ENCODE data around the gene RLF. TPM values are rescaled to one million over a fixed set of nuclear protein-coding genes. Genes with fewer than 3 reads are reported as not detected.

RLF gene, protein sequence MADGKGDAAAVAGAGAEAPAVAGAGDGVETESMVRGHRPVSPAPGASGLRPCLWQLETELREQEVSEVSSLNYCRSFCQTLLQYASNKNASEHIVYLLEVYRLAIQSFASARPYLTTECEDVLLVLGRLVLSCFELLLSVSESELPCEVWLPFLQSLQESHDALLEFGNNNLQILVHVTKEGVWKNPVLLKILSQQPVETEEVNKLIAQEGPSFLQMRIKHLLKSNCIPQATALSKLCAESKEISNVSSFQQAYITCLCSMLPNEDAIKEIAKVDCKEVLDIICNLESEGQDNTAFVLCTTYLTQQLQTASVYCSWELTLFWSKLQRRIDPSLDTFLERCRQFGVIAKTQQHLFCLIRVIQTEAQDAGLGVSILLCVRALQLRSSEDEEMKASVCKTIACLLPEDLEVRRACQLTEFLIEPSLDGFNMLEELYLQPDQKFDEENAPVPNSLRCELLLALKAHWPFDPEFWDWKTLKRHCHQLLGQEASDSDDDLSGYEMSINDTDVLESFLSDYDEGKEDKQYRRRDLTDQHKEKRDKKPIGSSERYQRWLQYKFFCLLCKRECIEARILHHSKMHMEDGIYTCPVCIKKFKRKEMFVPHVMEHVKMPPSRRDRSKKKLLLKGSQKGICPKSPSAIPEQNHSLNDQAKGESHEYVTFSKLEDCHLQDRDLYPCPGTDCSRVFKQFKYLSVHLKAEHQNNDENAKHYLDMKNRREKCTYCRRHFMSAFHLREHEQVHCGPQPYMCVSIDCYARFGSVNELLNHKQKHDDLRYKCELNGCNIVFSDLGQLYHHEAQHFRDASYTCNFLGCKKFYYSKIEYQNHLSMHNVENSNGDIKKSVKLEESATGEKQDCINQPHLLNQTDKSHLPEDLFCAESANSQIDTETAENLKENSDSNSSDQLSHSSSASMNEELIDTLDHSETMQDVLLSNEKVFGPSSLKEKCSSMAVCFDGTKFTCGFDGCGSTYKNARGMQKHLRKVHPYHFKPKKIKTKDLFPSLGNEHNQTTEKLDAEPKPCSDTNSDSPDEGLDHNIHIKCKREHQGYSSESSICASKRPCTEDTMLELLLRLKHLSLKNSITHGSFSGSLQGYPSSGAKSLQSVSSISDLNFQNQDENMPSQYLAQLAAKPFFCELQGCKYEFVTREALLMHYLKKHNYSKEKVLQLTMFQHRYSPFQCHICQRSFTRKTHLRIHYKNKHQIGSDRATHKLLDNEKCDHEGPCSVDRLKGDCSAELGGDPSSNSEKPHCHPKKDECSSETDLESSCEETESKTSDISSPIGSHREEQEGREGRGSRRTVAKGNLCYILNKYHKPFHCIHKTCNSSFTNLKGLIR (N-terminal part only)
- 7.8 TPM for polyA plus RNA-seq (2013, experiment 1 of 2)
- polyA plus RNA-seq (2013, experiment 2 of 2), result 7.9 TPM

DNA sequence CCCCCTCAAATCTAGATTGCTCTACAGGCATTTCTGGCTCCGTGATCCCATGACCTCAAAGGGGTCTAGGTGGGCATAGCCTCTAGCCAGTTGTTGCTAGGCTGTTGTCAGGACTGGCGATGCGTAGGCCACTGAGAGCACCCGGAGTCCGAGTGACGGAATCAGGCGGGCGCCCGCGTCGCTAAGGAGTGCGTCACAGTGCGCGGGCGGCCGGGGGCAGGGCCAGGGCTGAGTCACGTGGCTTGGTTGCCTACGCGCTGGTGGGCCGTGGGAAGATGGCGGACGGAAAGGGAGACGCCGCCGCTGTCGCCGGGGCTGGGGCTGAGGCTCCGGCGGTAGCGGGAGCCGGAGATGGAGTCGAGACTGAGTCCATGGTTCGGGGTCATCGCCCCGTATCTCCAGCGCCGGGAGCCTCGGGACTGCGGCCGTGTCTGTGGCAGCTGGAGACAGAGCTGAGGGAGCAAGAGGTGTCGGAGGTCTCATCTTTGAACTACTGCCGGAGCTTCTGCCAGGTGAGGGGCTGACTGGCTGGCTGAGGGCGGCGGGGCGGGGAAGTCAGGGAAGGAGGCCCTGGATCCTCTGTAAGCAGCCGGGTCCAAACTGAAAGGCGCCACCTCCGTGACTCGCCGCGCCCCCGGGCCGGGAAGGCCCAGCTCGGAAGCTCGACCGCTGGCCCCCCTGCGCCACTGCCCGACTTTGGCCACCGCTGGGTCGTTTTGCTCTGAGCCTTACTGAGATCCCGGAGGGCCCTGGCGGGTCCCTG is at the start of gene RLF:
Gene RLF, plus strand, starts transcription at position 263 of the 763 bp plus-strand sequence. Its CDS starts 13 bp downstream, at position 276.
- H3K4me1 ChIP-seq (ENCODE audit: control insufficient read depth, low read depth, low read length), result peaks cover 5% of the 10 kb centered on the region
- peak within 1 kb of the TSS; percentile 85 for H3K27ac ChIP-seq (ENCODE audit: low read depth, low read length)
- peak within 1 kb of the TSS; percentile 87 for H3K4ac ChIP-seq (ENCODE audit: low read depth, low read length)
- no peaks in the 10 kb centered on the region for H3K27me3 ChIP-seq (ENCODE audit: insufficient read depth, low read length, poor library complexity)
- peak within 1 kb of the TSS; percentile 99 for H3K56ac ChIP-seq (ENCODE audit: low read length)
- DNase-seq, result peak; percentile 98
- peak within 1 kb of the TSS; percentile 99 for H3K4me3 ChIP-seq (ENCODE audit: low read length)
- no peak within 1 kb of the TSS for H2AK5ac ChIP-seq (ENCODE audit: low read length)
- no peak within 1 kb of the TSS for H2BK120ac ChIP-seq (ENCODE audit: low read depth, low read length)
- H2BK15ac ChIP-seq (replicated peaks; ENCODE audit: low read depth), result no peak within 1 kb of the TSS
- peak within 1 kb of the TSS; percentile 99 for H4K8ac ChIP-seq (ENCODE audit: low read depth, low read length)
- no peaks in the 10 kb centered on the region for H3K36me3 ChIP-seq (ENCODE audit: control insufficient read depth, insufficient read depth, low read length)
- H3K9ac ChIP-seq (ENCODE audit: low read length), result peak within 1 kb of the TSS; percentile 98
- H3K23ac ChIP-seq (ENCODE audit: low read length), result no peak within 1 kb of the TSS
- no peak within 1 kb of the TSS for H2BK5ac ChIP-seq (ENCODE audit: low read length)
- peaks cover 44% of the 10 kb centered on the region for H3K79me2 ChIP-seq (ENCODE audit: control insufficient read depth, insufficient read depth, low read length)
- no CpG with 5 or more reads among the region's 62 CpGs for WGBS (ENCODE audit: extremely low coverage, insufficient coverage, low lambda C conversion rate)
- H3K79me1 ChIP-seq (ENCODE audit: low read length), result peaks cover 7% of the 10 kb centered on the region
- no peak within 1 kb of the TSS for H4K5ac ChIP-seq (ENCODE audit: low read length)
- H3K4me2 ChIP-seq (ENCODE audit: low read length), result peak within 1 kb of the TSS; percentile 96
- peak within 1 kb of the TSS; percentile 56 for H3K18ac ChIP-seq (ENCODE audit: low read length)

- Histone ChIP-seq H2AK5ac (ENCODE audit: low read length) (no peak overlapping the region), H2BK15ac (replicated peaks; ENCODE audit: low read depth) (no peak overlapping the region), H3K9ac (ENCODE audit: low read length) (no peak overlapping the region), H3K27ac (ENCODE audit: low read depth, low read length) (no peak overlapping the region), H3K27me3 (ENCODE audit: insufficient read depth, low read length, poor library complexity) (no peaks in the 10 kb centered on the region), H3K18ac (ENCODE audit: low read length) (no peak overlapping the region), H3K4me3 (ENCODE audit: low read length) (no peak overlapping the region), H3K4me2 (ENCODE audit: low read length) (no peak overlapping the region), H2BK120ac (ENCODE audit: low read depth, low read length) (no peak overlapping the region), H3K56ac (ENCODE audit: low read length) (no peak overlapping the region), H4K8ac (ENCODE audit: low read depth, low read length) (no peak overlapping the region), H3K4ac (ENCODE audit: low read depth, low read length) (no peak overlapping the region), H4K5ac (ENCODE audit: low read length) (no peak overlapping the region), H3K23ac (ENCODE audit: low read length) (no peak overlapping the region), H3K79me1 (ENCODE audit: low read length) (no peaks in the 10 kb centered on the region), H3K36me3 (ENCODE audit: control insufficient read depth, insufficient read depth, low read length) (no peaks in the 10 kb centered on the region), H3K79me2 (ENCODE audit: control insufficient read depth, insufficient read depth, low read length) (no peaks in the 10 kb centered on the region), H2BK5ac (ENCODE audit: low read length) (no peak overlapping the region), H3K4me1 (ENCODE audit: control insufficient read depth, low read depth, low read length) (no peaks in the 10 kb centered on the region)
- DNase-seq, result no peak
- no CpG with 5 or more reads among the region's 3 CpGs for WGBS (ENCODE audit: extremely low coverage, insufficient coverage, low lambda C conversion rate)
Measured at GRCh38 chr1:40114400-40114799, 46.8 kb upstream of the RLF start.

DNA sequence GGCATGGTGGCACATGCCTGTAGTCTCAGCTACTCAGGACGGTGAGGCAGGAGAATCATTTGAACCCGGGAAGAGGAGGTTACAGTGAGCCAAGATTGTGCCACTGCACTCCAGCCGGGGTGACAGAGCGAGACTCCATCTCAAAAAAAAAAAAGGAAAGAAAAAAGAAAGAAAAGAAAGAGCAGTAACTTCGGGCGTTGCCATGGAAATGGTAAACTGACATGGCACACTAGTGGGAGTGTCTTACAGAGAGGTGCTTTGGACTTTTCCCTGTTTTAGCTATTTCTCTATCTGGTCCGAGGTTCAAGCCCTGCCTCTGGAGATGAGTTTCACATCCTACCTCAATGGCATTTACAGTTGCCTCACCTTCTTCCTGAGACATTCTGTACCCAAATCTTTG is 41.1 kb upstream of the RLF start:
- H3K9ac ChIP-seq (ENCODE audit: low read length), result no peak overlapping the region
- H3K36me3 ChIP-seq (ENCODE audit: control insufficient read depth, insufficient read depth, low read length), result no peaks in the 10 kb centered on the region
- no peak overlapping the region for H3K27ac ChIP-seq (ENCODE audit: low read depth, low read length)
- no peak overlapping the region for H3K4ac ChIP-seq (ENCODE audit: low read depth, low read length)
- H3K4me3 ChIP-seq (ENCODE audit: low read length), result no peak overlapping the region
- no peak overlapping the region for H2BK120ac ChIP-seq (ENCODE audit: low read depth, low read length)
- WGBS (ENCODE audit: extremely low coverage, insufficient coverage, low lambda C conversion rate), result no CpG with 5 or more reads among the region's 7 CpGs
- no peak overlapping the region for H4K8ac ChIP-seq (ENCODE audit: low read depth, low read length)
- H3K18ac ChIP-seq (ENCODE audit: low read length), result no peak overlapping the region
- H3K4me2 ChIP-seq (ENCODE audit: low read length), result no peak overlapping the region
- no peak overlapping the region for H2BK15ac ChIP-seq (replicated peaks; ENCODE audit: low read depth)
- no peak overlapping the region for H4K5ac ChIP-seq (ENCODE audit: low read length)
- H3K56ac ChIP-seq (ENCODE audit: low read length), result no peak overlapping the region
- H3K4me1 ChIP-seq (ENCODE audit: control insufficient read depth, low read depth, low read length), result no peaks in the 10 kb centered on the region
- no peak overlapping the region for H2BK5ac ChIP-seq (ENCODE audit: low read length)
- DNase-seq, result no peak
- H3K79me2 ChIP-seq (ENCODE audit: control insufficient read depth, insufficient read depth, low read length), result no peaks in the 10 kb centered on the region
- H3K23ac ChIP-seq (ENCODE audit: low read length), result no peak overlapping the region
- no peaks in the 10 kb centered on the region for H3K27me3 ChIP-seq (ENCODE audit: insufficient read depth, low read length, poor library complexity)
- H3K79me1 ChIP-seq (ENCODE audit: low read length), result no peaks in the 10 kb centered on the region
- no peak overlapping the region for H2AK5ac ChIP-seq (ENCODE audit: low read length)

- Histone ChIP-seq H3K56ac (ENCODE audit: low read length) (no peak overlapping the region), H3K4me2 (ENCODE audit: low read length) (no peak overlapping the region), H3K18ac (ENCODE audit: low read length) (no peak overlapping the region), H3K9ac (ENCODE audit: low read length) (no peak overlapping the region), H2AK5ac (ENCODE audit: low read length) (no peak overlapping the region), H3K4me1 (ENCODE audit: control insufficient read depth, low read depth, low read length) (no peaks in the 10 kb centered on the region), H3K36me3 (ENCODE audit: control insufficient read depth, insufficient read depth, low read length) (no peaks in the 10 kb centered on the region), H3K79me1 (ENCODE audit: low read length) (no peaks in the 10 kb centered on the region), H3K79me2 (ENCODE audit: control insufficient read depth, insufficient read depth, low read length) (no peaks in the 10 kb centered on the region), H4K5ac (ENCODE audit: low read length) (no peak overlapping the region), H4K8ac (ENCODE audit: low read depth, low read length) (no peak overlapping the region), H3K27ac (ENCODE audit: low read depth, low read length) (no peak overlapping the region), H2BK15ac (replicated peaks; ENCODE audit: low read depth) (no peak overlapping the region), H2BK120ac (ENCODE audit: low read depth, low read length) (no peak overlapping the region), H3K23ac (ENCODE audit: low read length) (no peak overlapping the region), H2BK5ac (ENCODE audit: low read length) (no peak overlapping the region), H3K27me3 (ENCODE audit: insufficient read depth, low read length, poor library complexity) (no peaks in the 10 kb centered on the region), H3K4ac (ENCODE audit: low read depth, low read length) (no peak overlapping the region), H3K4me3 (ENCODE audit: low read length) (no peak overlapping the region)
- DNase-seq, result no peak
Measured at GRCh38 chr1:40122855-40123254, 38.3 kb upstream of the RLF start.

GRCh38 chr1:40130892-40131291 is 30.3 kb upstream of the RLF start:
- H3K36me3 ChIP-seq (ENCODE audit: control insufficient read depth, insufficient read depth, low read length), result no peaks in the 10 kb centered on the region
- H2BK15ac ChIP-seq (replicated peaks; ENCODE audit: low read depth), result no peak overlapping the region
- no peak overlapping the region for H3K4me3 ChIP-seq (ENCODE audit: low read length)
- DNase-seq, result no peak
- H2BK5ac ChIP-seq (ENCODE audit: low read length), result no peak overlapping the region
- no peak overlapping the region for H3K4me2 ChIP-seq (ENCODE audit: low read length)
- no peak overlapping the region for H4K5ac ChIP-seq (ENCODE audit: low read length)
- no peak overlapping the region for H3K56ac ChIP-seq (ENCODE audit: low read length)
- no peak overlapping the region for H2AK5ac ChIP-seq (ENCODE audit: low read length)
- no peak overlapping the region for H3K23ac ChIP-seq (ENCODE audit: low read length)
- no peak overlapping the region for H3K27ac ChIP-seq (ENCODE audit: low read depth, low read length)
- H3K79me2 ChIP-seq (ENCODE audit: control insufficient read depth, insufficient read depth, low read length), result no peaks in the 10 kb centered on the region
- H3K27me3 ChIP-seq (ENCODE audit: insufficient read depth, low read length, poor library complexity), result no peaks in the 10 kb centered on the region
- no peak overlapping the region for H3K18ac ChIP-seq (ENCODE audit: low read length)
- no peak overlapping the region for H3K4ac ChIP-seq (ENCODE audit: low read depth, low read length)
- H3K9ac ChIP-seq (ENCODE audit: low read length), result no peak overlapping the region
- H3K4me1 ChIP-seq (ENCODE audit: control insufficient read depth, low read depth, low read length), result no peaks in the 10 kb centered on the region
- H3K79me1 ChIP-seq (ENCODE audit: low read length), result no peaks in the 10 kb centered on the region
- no CpG with 5 or more reads among the region's 2 CpGs for WGBS (ENCODE audit: extremely low coverage, insufficient coverage, low lambda C conversion rate)
- H4K8ac ChIP-seq (ENCODE audit: low read depth, low read length), result no peak overlapping the region
- no peak overlapping the region for H2BK120ac ChIP-seq (ENCODE audit: low read depth, low read length)

Data from mesendoderm (in vitro differentiated cells).